ENCODE data around the gene HPCAL1. TPM values are rescaled to one million over a fixed set of nuclear protein-coding genes. Genes with fewer than 3 reads are reported as not detected.

Gene HPCAL1
- total and polyA plus RNA-seq, 2 of the 8 experiments (the other 6 are each of a cell fraction or from before 2014, with no cell fraction given) = 5.8 to 8.6 TPM

DNA sequence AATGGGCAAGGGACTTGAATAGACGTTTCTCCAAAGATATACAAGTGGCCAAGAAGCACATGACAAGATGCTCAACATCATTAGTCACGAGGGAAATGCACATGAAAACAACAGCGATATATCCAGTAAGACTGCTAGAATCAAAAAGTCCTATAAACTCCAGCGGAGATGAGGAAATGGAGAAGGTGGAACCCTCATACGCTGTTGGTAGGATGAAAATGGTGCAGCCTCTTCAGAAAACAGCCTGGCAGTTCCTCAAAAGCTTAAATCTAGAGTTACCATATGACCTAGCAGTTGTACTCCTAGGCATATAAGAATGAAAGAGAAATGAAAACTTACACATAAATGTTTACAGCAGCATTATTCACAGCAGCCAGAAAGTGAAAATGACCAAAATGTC lies 48.1 kb downstream of the HPCAL1 start:
- Histone ChIP-seq H4K8ac (ENCODE audit: extremely low read depth, insufficient read depth, low read length) (no peak overlapping the region), H3K14ac (ENCODE audit: insufficient read length) (no peak overlapping the region), H3K23me2 (ENCODE audit: low read depth, low read length) (no peaks in the 10 kb centered on the region), H3K4me2 (ENCODE audit: insufficient read depth in 1 of 2, low read depth in 2 of 2, low read length in 2 of 2) (no peak overlapping the region), H3K23ac (ENCODE audit: insufficient read length) (no peak overlapping the region), H3K4me1 (replicated peaks in 1 of 4; ENCODE audit: control insufficient read depth in 3 of 4, insufficient read depth in 4 of 4, low read length in 3 of 4) (peaks cover 0 to 2% (median 0%) of the 10 kb centered on the region in 4 experiments; a peak in 2 of 7 replicates), H3K4ac (replicated peaks; ENCODE audit: insufficient read length, low read depth, low read length) (no peak overlapping the region), H3K36me3 (ENCODE audit: control insufficient read depth in 2 of 4, insufficient read depth in 4 of 4, low read length in 3 of 4) (no peaks in the 10 kb centered on the region), H3K56ac (replicated peaks; ENCODE audit: insufficient read length, low read depth, low read length) (no peak overlapping the region), H2BK15ac (ENCODE audit: low read length) (no peak overlapping the region), H3K18ac (ENCODE audit: extremely low read depth, low read length) (no peak overlapping the region), H2BK120ac (replicated peaks; ENCODE audit: low read depth, low read length) (no peak overlapping the region), H3K79me2 (ENCODE audit: control insufficient read depth in 1 of 2, insufficient read depth in 2 of 2, low read length in 2 of 2) (no peaks in the 10 kb centered on the region), H3K79me1 (ENCODE audit: low read depth, low read length) (no peaks in the 10 kb centered on the region; the same call in 1 of the 2 replicates), H3K27ac (ENCODE audit: low read depth, low read length) (no peak overlapping the region), H4K91ac (replicated peaks; ENCODE audit: insufficient read length, low read length) (no peak overlapping the region), H2AFZ (ENCODE audit: low read length) (no peak overlapping the region), H2AK5ac (ENCODE audit: low read depth, low read length) (no peak overlapping the region), H3K4me3 (ENCODE audit: extremely low read depth in 1 of 4, insufficient read depth in 2 of 4, low read depth in 3 of 4, low read length in 4 of 4) (no peak overlapping the region), H2BK20ac (ENCODE audit: low read length) (no peak overlapping the region), H3K9me3 (ENCODE audit: insufficient read depth in 2 of 2, low read depth in 1 of 2, low read length in 1 of 2) (no peaks in the 10 kb centered on the region), H3K9ac (replicated peaks in 1 of 4; ENCODE audit: extremely low read depth in 1 of 4, low read depth in 3 of 4, low read length in 3 of 4) (no peak overlapping the region), H2BK12ac (ENCODE audit: low read depth, low read length) (no peak overlapping the region), H2BK5ac (ENCODE audit: low read depth, low read length) (no peak overlapping the region), H3K27me3 (replicated peaks in 1 of 4; ENCODE audit: control insufficient read depth in 3 of 4, extremely low read depth in 1 of 4, insufficient read depth in 3 of 4, low read length in 3 of 4) (no peaks in the 10 kb centered on the region), H4K20me1 (replicated peaks in 1 of 2; ENCODE audit: control insufficient read depth in 1 of 2, insufficient read depth in 2 of 2, low read length in 2 of 2) (no peaks in the 10 kb centered on the region), H4K5ac (ENCODE audit: insufficient read length, low read depth, low read length) (no peak overlapping the region)
- ChIA-PET POLR2A (ENCODE audit: partially characterized antibody) (no interaction called here), CTCF (ENCODE audit: partially characterized antibody) (no interaction called here)
- no peak for DNase-seq (ENCODE audit: low read depth in 1 of 2, low spot score in 2 of 2)
- FAIRE-seq = no peak
- TF ChIP-seq, protein P1, sequence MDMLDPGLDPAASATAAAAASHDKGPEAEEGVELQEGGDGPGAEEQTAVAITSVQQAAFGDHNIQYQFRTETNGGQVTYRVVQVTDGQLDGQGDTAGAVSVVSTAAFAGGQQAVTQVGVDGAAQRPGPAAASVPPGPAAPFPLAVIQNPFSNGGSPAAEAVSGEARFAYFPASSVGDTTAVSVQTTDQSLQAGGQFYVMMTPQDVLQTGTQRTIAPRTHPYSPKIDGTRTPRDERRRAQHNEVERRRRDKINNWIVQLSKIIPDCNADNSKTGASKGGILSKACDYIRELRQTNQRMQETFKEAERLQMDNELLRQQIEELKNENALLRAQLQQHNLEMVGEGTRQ (IDR thresholded peaks at IDR 0.05; ENCODE audit: low read length) = no peak
- TF ChIP-seq GTF2F1 (IDR thresholded peaks at IDR 0.05; ENCODE audit: borderline replicate concordance, low read depth, low read length) (no peak), ZNF274 (IDR thresholded peaks at IDR 0.05; ENCODE audit: borderline replicate concordance, extremely low read depth, low read length) (no peak), SIN3A (conservative IDR thresholded peaks at IDR 0.05 in 1 of 2, IDR thresholded peaks at IDR 0.05 in 1 of 2; ENCODE audit: low read depth in 1 of 2, low read length in 2 of 2) (no peak), BACH1 (IDR thresholded peaks at IDR 0.05; ENCODE audit: low read length) (no peak), JUN (IDR thresholded peaks at IDR 0.05; ENCODE audit: low read depth, low read length) (no peak)
- TF ChIP-seq, protein P2, sequence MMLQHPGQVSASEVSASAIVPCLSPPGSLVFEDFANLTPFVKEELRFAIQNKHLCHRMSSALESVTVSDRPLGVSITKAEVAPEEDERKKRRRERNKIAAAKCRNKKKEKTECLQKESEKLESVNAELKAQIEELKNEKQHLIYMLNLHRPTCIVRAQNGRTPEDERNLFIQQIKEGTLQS (IDR thresholded peaks at IDR 0.05; ENCODE audit: insufficient read depth, low read depth, low read length) = no peak
- TF ChIP-seq, protein P3, sequence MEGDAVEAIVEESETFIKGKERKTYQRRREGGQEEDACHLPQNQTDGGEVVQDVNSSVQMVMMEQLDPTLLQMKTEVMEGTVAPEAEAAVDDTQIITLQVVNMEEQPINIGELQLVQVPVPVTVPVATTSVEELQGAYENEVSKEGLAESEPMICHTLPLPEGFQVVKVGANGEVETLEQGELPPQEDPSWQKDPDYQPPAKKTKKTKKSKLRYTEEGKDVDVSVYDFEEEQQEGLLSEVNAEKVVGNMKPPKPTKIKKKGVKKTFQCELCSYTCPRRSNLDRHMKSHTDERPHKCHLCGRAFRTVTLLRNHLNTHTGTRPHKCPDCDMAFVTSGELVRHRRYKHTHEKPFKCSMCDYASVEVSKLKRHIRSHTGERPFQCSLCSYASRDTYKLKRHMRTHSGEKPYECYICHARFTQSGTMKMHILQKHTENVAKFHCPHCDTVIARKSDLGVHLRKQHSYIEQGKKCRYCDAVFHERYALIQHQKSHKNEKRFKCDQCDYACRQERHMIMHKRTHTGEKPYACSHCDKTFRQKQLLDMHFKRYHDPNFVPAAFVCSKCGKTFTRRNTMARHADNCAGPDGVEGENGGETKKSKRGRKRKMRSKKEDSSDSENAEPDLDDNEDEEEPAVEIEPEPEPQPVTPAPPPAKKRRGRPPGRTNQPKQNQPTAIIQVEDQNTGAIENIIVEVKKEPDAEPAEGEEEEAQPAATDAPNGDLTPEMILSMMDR (IDR thresholded peaks at IDR 0.05; ENCODE audit: control extremely low read depth in 1 of 3, insufficient read depth in 1 of 3, low read depth in 1 of 3, low read length in 3 of 3) = no peak
- WGBS, 2 experiments (ENCODE audit: extremely low coverage in 1 of 2, insufficient coverage in 1 of 2, insufficient read length in 1 of 2, insufficient replicate concordance in 2 of 2, low coverage in 1 of 2, low lambda C conversion rate in 2 of 2, missing lambda C conversion rate in 1 of 2) = 74% methylated on average over 5 of the region's 5 CpGs; no CpG with 5 or more reads in 1 of the 2 experiments
